Measurements from ENCODE around the gene NRXN3.
"Not testable (repeated sequence)": the region's sequence is repeated elsewhere in the genome, so short reads cannot be mapped to it uniquely, and the experiment has no call there.

The NRXN3 gene

GRCh38 chr14:78501909-78502308 is 331.7 kb downstream of the NRXN3 start:
- no peak for DNase-seq

- no peak for DNase-seq
Measured at GRCh38 chr14:78508023-78508422, 337.9 kb downstream of the NRXN3 start.

GRCh38 chr14:78509516-78509915 is 339.3 kb downstream of the NRXN3 start:
- DNase-seq = no peak

- no peak for DNase-seq
Measured at GRCh38 chr14:78512021-78512420, 341.8 kb downstream of the NRXN3 start.

GRCh38 chr14:78519863-78520262 is 349.7 kb downstream of the NRXN3 start:
- DNase-seq = no peak

- no peak for DNase-seq
Measured at GRCh38 chr14:78524196-78524595, 354.0 kb downstream of the NRXN3 start.

GRCh38 chr14:78524766-78525165 is 354.6 kb downstream of the NRXN3 start:
- no peak for DNase-seq

- no peak for DNase-seq
Measured at GRCh38 chr14:78530078-78530477, 359.9 kb downstream of the NRXN3 start.

- no peak for DNase-seq
Measured at GRCh38 chr14:78534141-78534540, 364.0 kb downstream of the NRXN3 start.

- DNase-seq = peak; percentile 19
Measured at GRCh38 chr14:78535041-78535440, 364.9 kb downstream of the NRXN3 start.

- not testable (repeated sequence) for DNase-seq
Measured at GRCh38 chr14:78541788-78542187, 371.6 kb downstream of the NRXN3 start.

GRCh38 chr14:78543433-78543832 is 373.3 kb downstream of the NRXN3 start:
- DNase-seq = no peak

- DNase-seq = no peak
Measured at GRCh38 chr14:78561074-78561473, 390.9 kb downstream of the NRXN3 start.

GRCh38 chr14:78566026-78566858 is 396.1 kb downstream of the NRXN3 start:
- DNase-seq = peak; percentile 82

GRCh38 chr14:78566859-78567172 is 396.6 kb downstream of the NRXN3 start:
- no peak for DNase-seq

GRCh38 chr14:78567343-78567742 is 397.2 kb downstream of the NRXN3 start:
- peak; percentile 7 for DNase-seq

- DNase-seq = not testable (repeated sequence)
Measured at GRCh38 chr14:78573736-78574135, 403.6 kb downstream of the NRXN3 start.

- DNase-seq = no peak
Measured at GRCh38 chr14:78576437-78577166, 406.4 kb downstream of the NRXN3 start.

GRCh38 chr14:78581229-78581628 is 411.1 kb downstream of the NRXN3 start:
- no peak for DNase-seq

- DNase-seq = no peak
Measured at GRCh38 chr14:78586681-78587080, 416.5 kb downstream of the NRXN3 start.

GRCh38 chr14:78588906-78589305 is 418.7 kb downstream of the NRXN3 start:
- DNase-seq = no peak

GRCh38 chr14:78592616-78593219 is 422.5 kb downstream of the NRXN3 start:
- DNase-seq = no peak

- DNase-seq = no peak
Measured at GRCh38 chr14:78593949-78594348, 423.8 kb downstream of the NRXN3 start.

GRCh38 chr14:78595797-78596196 is 425.6 kb downstream of the NRXN3 start:
- DNase-seq = peak; percentile 41

All from NCI-H1436 (cell line).